ENCODE data around the gene CCNH. TPM values are rescaled to one million over a fixed set of nuclear protein-coding genes. Genes with fewer than 3 reads are reported as not detected.
A peak's percentile ranks its signal among the peaks of the same experiment; 100 is the strongest.

Gene CCNH
- total RNA-seq, 1 experiment from 2014 or later = 64.3 TPM

DNA sequence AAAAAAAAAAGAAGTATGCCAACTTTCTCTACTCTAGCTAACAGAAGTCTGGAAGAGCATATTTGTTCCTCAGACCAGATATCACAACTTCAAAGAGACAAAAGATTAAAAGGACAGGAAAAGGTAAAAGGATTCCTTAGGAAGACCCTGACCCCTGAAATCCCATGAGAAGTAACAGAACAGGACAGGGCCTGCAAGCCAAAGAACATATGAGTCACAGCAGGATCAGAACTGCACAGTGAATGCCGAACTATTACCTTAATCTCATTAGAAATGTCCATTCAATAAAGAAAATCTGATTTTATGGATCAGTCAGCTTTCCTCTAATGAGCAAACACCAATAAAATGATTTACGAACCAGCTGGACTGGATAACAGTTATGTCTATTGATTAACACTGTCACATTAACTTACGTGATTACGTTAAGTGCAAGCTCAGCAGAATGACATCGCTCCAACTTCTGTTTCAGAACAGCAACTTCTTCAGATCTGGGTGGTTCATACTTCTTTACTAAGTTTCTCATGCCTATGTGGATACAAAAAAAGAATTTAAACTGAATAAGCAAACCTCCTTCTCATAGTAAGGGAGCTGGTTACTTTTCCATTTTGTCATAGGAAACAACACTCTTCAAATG is 13.6 kb downstream of the CCNH start:
- intact Hi-C loops (cut with micrococcal nuclease; ENCODE audit: unreplicated experiment) = loop anchor here (2.0 kb wide), 1 partner anchor 328 kb away; no protein-coding TSS in a partner anchor
- BruUV-seq (replicated peaks) = no TSS peak
- ChIA-PET POLR2A (ENCODE audit: low non-redundant PET) (no interaction called here), CTCF (no interaction called here)
- Histone ChIP-seq H3K27me3 (replicated peaks; ENCODE audit: insufficient read depth, low read depth, low read length, poor library complexity) (no peaks in the 10 kb centered on the region), H3K36me3 (ENCODE audit: insufficient read depth, low read length, poor library complexity, severe bottlenecking) (peaks cover 86% of the 10 kb centered on the region), H3K4me3 (ENCODE audit: low read depth, low read length, poor library complexity, severe bottlenecking) (no peak overlapping the region), H3K4me1 (ENCODE audit: insufficient read depth, low read length, poor library complexity, severe bottlenecking) (peaks cover 15% of the 10 kb centered on the region), H3K27ac (ENCODE audit: low read depth, low read length, poor library complexity, severe bottlenecking) (peak overlapping the region; percentile 25), H3K9me3 (ENCODE audit: low read depth, low read length, poor library complexity, severe bottlenecking) (no peaks in the 10 kb centered on the region)
- no peak for DNase-seq (ENCODE audit: low spot score)
- TF ChIP-seq, protein P1, sequence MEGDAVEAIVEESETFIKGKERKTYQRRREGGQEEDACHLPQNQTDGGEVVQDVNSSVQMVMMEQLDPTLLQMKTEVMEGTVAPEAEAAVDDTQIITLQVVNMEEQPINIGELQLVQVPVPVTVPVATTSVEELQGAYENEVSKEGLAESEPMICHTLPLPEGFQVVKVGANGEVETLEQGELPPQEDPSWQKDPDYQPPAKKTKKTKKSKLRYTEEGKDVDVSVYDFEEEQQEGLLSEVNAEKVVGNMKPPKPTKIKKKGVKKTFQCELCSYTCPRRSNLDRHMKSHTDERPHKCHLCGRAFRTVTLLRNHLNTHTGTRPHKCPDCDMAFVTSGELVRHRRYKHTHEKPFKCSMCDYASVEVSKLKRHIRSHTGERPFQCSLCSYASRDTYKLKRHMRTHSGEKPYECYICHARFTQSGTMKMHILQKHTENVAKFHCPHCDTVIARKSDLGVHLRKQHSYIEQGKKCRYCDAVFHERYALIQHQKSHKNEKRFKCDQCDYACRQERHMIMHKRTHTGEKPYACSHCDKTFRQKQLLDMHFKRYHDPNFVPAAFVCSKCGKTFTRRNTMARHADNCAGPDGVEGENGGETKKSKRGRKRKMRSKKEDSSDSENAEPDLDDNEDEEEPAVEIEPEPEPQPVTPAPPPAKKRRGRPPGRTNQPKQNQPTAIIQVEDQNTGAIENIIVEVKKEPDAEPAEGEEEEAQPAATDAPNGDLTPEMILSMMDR (conservative IDR thresholded peaks at IDR 0.05; ENCODE audit: low read depth, low read length) = no peak
- no peak for TF ChIP-seq EZH2 (IDR thresholded peaks at IDR 0.05; ENCODE audit: borderline replicate concordance, low read depth, low read length, poor library complexity, severe bottlenecking)

DNA sequence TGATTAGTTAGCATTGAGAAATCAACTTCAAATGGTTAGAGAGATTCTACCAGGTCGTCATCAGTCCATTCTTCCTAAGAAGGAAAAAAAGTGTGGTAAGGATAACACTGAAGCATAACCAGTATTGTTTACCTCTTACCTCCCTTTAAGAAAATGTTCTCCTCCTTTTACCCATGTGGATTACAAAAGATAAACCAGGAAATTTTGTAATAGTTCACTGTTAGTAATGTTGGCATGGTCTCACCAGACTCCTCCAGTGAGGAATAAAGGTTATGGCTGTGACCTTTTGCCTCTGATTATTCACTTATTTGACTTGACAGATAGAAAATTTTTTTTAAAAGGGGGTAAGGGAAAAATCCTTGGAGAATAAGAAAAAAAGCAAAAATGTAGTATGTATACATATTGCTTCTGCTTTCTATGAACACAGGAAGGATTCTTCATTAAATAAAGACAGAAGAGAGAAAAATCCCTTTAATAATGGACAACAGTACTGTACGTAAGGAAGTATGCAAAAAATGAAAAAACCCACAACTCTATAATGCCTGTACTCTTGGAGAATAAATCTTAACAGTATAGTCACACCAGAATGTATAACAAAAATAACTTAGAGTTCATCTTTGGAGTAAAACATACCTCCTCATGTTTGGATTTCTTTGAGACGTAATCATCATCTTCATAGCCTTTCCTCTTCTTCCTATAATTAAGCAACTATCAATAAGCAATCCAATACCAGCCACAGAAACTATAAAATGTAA is 18.1 kb downstream of the CCNH start:
- peaks cover 8% of the 10 kb centered on the region for H3K4me1 ChIP-seq (ENCODE audit: insufficient read depth, low read length, poor library complexity, severe bottlenecking)
- ChIA-PET CTCF (no interaction called here), POLR2A (ENCODE audit: low non-redundant PET) (no interaction called here)
- TF ChIP-seq, protein P1 (conservative IDR thresholded peaks at IDR 0.05; ENCODE audit: low read depth, low read length) = no peak
- no peak for TF ChIP-seq EZH2 (IDR thresholded peaks at IDR 0.05; ENCODE audit: borderline replicate concordance, low read depth, low read length, poor library complexity, severe bottlenecking)
- no peak overlapping the region for H3K4me3 ChIP-seq (ENCODE audit: low read depth, low read length, poor library complexity, severe bottlenecking)
- no peak overlapping the region for H3K27ac ChIP-seq (ENCODE audit: low read depth, low read length, poor library complexity, severe bottlenecking)
- H3K27me3 ChIP-seq (replicated peaks; ENCODE audit: insufficient read depth, low read depth, low read length, poor library complexity) = no peaks in the 10 kb centered on the region
- BruUV-seq (replicated peaks) = no TSS peak
- no peak for DNase-seq (ENCODE audit: low spot score)
- H3K36me3 ChIP-seq (ENCODE audit: insufficient read depth, low read length, poor library complexity, severe bottlenecking) = peaks cover 90% of the 10 kb centered on the region
- no peaks in the 10 kb centered on the region for H3K9me3 ChIP-seq (ENCODE audit: low read depth, low read length, poor library complexity, severe bottlenecking)
- intact Hi-C loops (cut with micrococcal nuclease; ENCODE audit: unreplicated experiment) = no loop called here

DNA sequence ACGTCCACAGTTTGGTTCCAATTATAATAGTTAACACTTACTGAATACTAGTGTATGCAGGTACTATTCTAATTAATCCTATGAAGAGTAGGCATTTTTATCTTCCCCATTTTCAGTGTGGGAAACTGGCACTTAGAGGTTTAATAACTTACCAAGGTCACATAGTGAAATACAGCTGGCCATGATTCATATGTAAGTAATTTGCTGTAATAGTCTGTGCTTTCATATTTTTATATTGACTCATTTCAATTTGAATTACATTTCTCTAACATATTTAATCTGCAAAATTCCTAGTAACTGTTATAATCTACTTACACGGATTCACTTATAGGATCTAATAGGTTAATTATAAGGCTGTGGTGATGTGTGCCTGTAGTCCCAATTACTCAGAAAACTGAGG is 19.4 kb downstream of the CCNH start:
- no peaks in the 10 kb centered on the region for H3K9me3 ChIP-seq (ENCODE audit: low read depth, low read length, poor library complexity, severe bottlenecking)
- H3K27ac ChIP-seq (ENCODE audit: low read depth, low read length, poor library complexity, severe bottlenecking) = no peak overlapping the region
- no TSS peak for BruUV-seq (replicated peaks)
- no peak for TF ChIP-seq EZH2 (IDR thresholded peaks at IDR 0.05; ENCODE audit: borderline replicate concordance, low read depth, low read length, poor library complexity, severe bottlenecking)
- TF ChIP-seq, protein P1 (conservative IDR thresholded peaks at IDR 0.05; ENCODE audit: low read depth, low read length) = no peak
- no peaks in the 10 kb centered on the region for H3K4me1 ChIP-seq (ENCODE audit: insufficient read depth, low read length, poor library complexity, severe bottlenecking)
- intact Hi-C loops (cut with micrococcal nuclease; ENCODE audit: unreplicated experiment) = no loop called here
- ChIA-PET CTCF (no interaction called here), POLR2A (ENCODE audit: low non-redundant PET) (no interaction called here)
- H3K36me3 ChIP-seq (ENCODE audit: insufficient read depth, low read length, poor library complexity, severe bottlenecking) = peaks cover 88% of the 10 kb centered on the region
- no peaks in the 10 kb centered on the region for H3K27me3 ChIP-seq (replicated peaks; ENCODE audit: insufficient read depth, low read depth, low read length, poor library complexity)
- peak; percentile 7 for DNase-seq (ENCODE audit: low spot score)
- no peak overlapping the region for H3K4me3 ChIP-seq (ENCODE audit: low read depth, low read length, poor library complexity, severe bottlenecking)
